HCT116 (cell line): Measurements from ENCODE around the gene ADGRD1. TPM values are rescaled to one million over a fixed set of nuclear protein-coding genes. Genes with fewer than 3 reads are reported as not detected.

Experiments used
- ATAC-seq: fragments of 200-7000 bp; cut with Tn5 transposase; 2 replicates; pipeline ENCODE4 v1.9.1; 2020; ENCODE audit warnings: mild to moderate bottlenecking, moderate library complexity
- BruUV-seq: library from RNA; stranded (reverse); fragments of 400-500 nt; replicated peaks from 2 replicates; lab custom pipeline; 2021; lab: Mats Ljungman, UMichigan
- CTCF ChIA-PET: fragments of 300-600 bp; sonication (Branson Sonifier 250); formaldehyde crosslinking; loops from one replicate; lab custom pipeline; 2021; ENCODE audit warnings: antibody characterized with exemption; lab: Charles Lee
- POLR2A ChIA-PET: fragments of 300-600, 350-600 bp; sonication (Branson Sonifier 250); formaldehyde crosslinking; loops from one replicate; lab custom pipeline; 2021; ENCODE audit warnings: antibody characterized with exemption; lab: Charles Lee
- RAD21 ChIA-PET, 2 experiments: fragments of 300-600 bp; sonication (Branson Sonifier 250); formaldehyde crosslinking; loops; one replicate each; lab custom pipeline; 2023; ENCODE audit warnings: low total read pairs in 2 of 2; ENCODE audit not compliant: uncharacterized antibody in 2 of 2, unreplicated experiment in 2 of 2, low non-redundant PET in 1 of 2; lab: Charles Lee
- DNase-seq: peaks from one replicate; pipeline ENCODE4 v3.0.0-alpha.2; 2010; ENCODE audit warnings: low read depth, low spot score
- H2AFZ ChIP-seq: fragments of 200-600 bp; shearing (Covaris generic), sonication (generic); 2 replicates; pipeline ENCODE4 v1.6.1; 2017; ENCODE audit warnings: low read depth, mixed run types, mixed read lengths, antibody characterized with exemption, low read length; ENCODE audit not compliant: poor library complexity, severe bottlenecking
- H3K27ac ChIP-seq: 2 replicates; pipeline ENCODE4 v1.5.1; 2012; ENCODE audit warnings: low read depth, low read length
- H3K27me3 ChIP-seq: fragments of 200-600 bp; sonication (generic); 2 replicates; pipeline ENCODE4 v1.6.1; 2016; ENCODE audit warnings: mixed run types, low read length, mixed read lengths; ENCODE audit not compliant: insufficient read depth
- H3K36me3 ChIP-seq, 2 experiments: fragments of 200-500 bp in 1 of 2; fragments of 200-600 bp in 1 of 2; sonication (Bioruptor generic) in 1 of 2; sonication (generic) in 1 of 2; 2 replicates each; pipeline versions ENCODE4 v1.5.1 to v1.6.1; 2014 to 2016; ENCODE audit warnings: low read length in 2 of 2, inconsistent platforms in 1 of 2, mixed read lengths in 1 of 2, mixed run types in 1 of 2; ENCODE audit not compliant: insufficient read depth in 2 of 2, control insufficient read depth in 1 of 2
- H3K4me1 ChIP-seq, 2 experiments: fragments of 200-600 bp in 1 of 2; sonication (generic) in 1 of 2; 2 replicates each; pipeline versions ENCODE4 v1.5.1 to v1.6.1; 2012 to 2017; ENCODE audit warnings: low read length in 2 of 2, inconsistent platforms in 1 of 2, mild to moderate bottlenecking in 1 of 2, mixed read lengths in 1 of 2, mixed run types in 1 of 2, moderate library complexity in 1 of 2; ENCODE audit not compliant: insufficient read depth in 2 of 2, control insufficient read depth in 1 of 2
- H3K4me2 ChIP-seq: fragments of 200-600 bp; sonication (generic); 2 replicates; pipeline ENCODE4 v1.6.1; 2017; ENCODE audit warnings: mixed run types, low read length, mixed read lengths
- H3K4me3 ChIP-seq, 2 experiments: fragments of 200-600 bp in 1 of 2; sonication (generic) in 1 of 2; replicated peaks in 1 of 2; 2 replicates each; pipeline ENCODE4 v1.5.1; 2011 to 2016; ENCODE audit warnings: low read length in 2 of 2, control low read depth in 1 of 2, low read depth in 1 of 2, mild to moderate bottlenecking in 1 of 2, mixed read lengths in 1 of 2, mixed run types in 1 of 2
- H3K79me2 ChIP-seq: fragments of 200-600 bp; sonication (generic); 2 replicates; pipeline ENCODE4 v1.6.1; 2017; ENCODE audit warnings: mild to moderate bottlenecking, mixed run types, low read length, moderate library complexity, mixed read lengths; ENCODE audit not compliant: insufficient read depth
- H3K9ac ChIP-seq: fragments of 200-600 bp; sonication (generic); 2 replicates; pipeline ENCODE4 v1.6.1; 2016; ENCODE audit warnings: low read length, mixed read lengths
- H3K9me2 ChIP-seq: fragments of 200-600 bp; sonication (generic), shearing (Covaris generic); 2 replicates; pipeline ENCODE4 v1.6.1; 2017; ENCODE audit warnings: mixed run types, mild to moderate bottlenecking, moderate library complexity; ENCODE audit not compliant: insufficient read depth
- H3K9me3 ChIP-seq, 2 experiments: fragments of 200-500 bp in 1 of 2; fragments of 200-600 bp in 1 of 2; sonication (Bioruptor generic) in 1 of 2; sonication (generic) in 1 of 2; 2 replicates each; pipeline ENCODE4 v1.6.1; 2014 to 2017; ENCODE audit warnings: low read length in 2 of 2, mixed read lengths in 2 of 2, inconsistent platforms in 1 of 2, low read depth in 1 of 2, mild to moderate bottlenecking in 1 of 2, mixed run types in 1 of 2, moderate library complexity in 1 of 2; ENCODE audit not compliant: control insufficient read depth in 1 of 2, insufficient read depth in 1 of 2
- H4K20me1 ChIP-seq: fragments of 200-600 bp; sonication (generic), shearing (Covaris generic); 2 replicates; pipeline ENCODE4 v1.6.1; 2017; ENCODE audit warnings: mixed run types, mild to moderate bottlenecking, moderate library complexity; ENCODE audit not compliant: insufficient read depth
- CBX3 ChIP-seq: IDR thresholded peaks from 2 replicates; pipeline ENCODE4 v1.6.1; 2012; ENCODE audit warnings: low read depth
- CEBPB ChIP-seq: IDR thresholded peaks from 2 replicates; pipeline ENCODE4 v1.6.1; 2012; ENCODE audit warnings: low read depth
- ELF1 ChIP-seq: IDR thresholded peaks from 2 replicates; pipeline ENCODE4 v1.6.1; 2012; ENCODE audit warnings: low read depth, borderline replicate concordance
- EZH2 ChIP-seq: fragments of 200-600 bp; sonication (generic); IDR thresholded peaks from 2 replicates; pipeline ENCODE4 v1.6.1; 2017; ENCODE audit warnings: antibody characterized with exemption, mixed run types
- FOSL1 ChIP-seq: IDR thresholded peaks from 2 replicates; pipeline ENCODE4 v1.6.1; 2012; ENCODE audit warnings: low read depth
- JUND ChIP-seq: IDR thresholded peaks from 2 replicates; pipeline ENCODE4 v1.6.1; 2012
- POLR2A ChIP-seq: IDR thresholded peaks from 2 replicates; pipeline ENCODE4 v1.7.0; 2011; ENCODE audit warnings: borderline replicate concordance; ENCODE audit not compliant: insufficient read depth, insufficient read length; ENCODE audit errors: extremely low read depth
- POLR2AphosphoS5 ChIP-seq: IDR thresholded peaks from 2 replicates; pipeline ENCODE4 v1.6.1; 2011; ENCODE audit warnings: mild to moderate bottlenecking, low read depth, low read length, moderate library complexity
- RAD21 ChIP-seq: IDR thresholded peaks from 2 replicates; pipeline ENCODE4 v1.6.1; 2012; ENCODE audit warnings: low read depth, mild to moderate bottlenecking
- REST ChIP-seq: IDR thresholded peaks from 2 replicates; pipeline ENCODE4 v1.6.1; 2012; ENCODE audit warnings: low read depth
- SIN3A ChIP-seq: IDR thresholded peaks from 2 replicates; pipeline ENCODE4 v1.6.1; 2012; ENCODE audit warnings: low read depth
- SP1 ChIP-seq: IDR thresholded peaks from 2 replicates; pipeline ENCODE4 v1.6.1; 2012; ENCODE audit warnings: low read depth
- TCF7L2 ChIP-seq: IDR thresholded peaks from 2 replicates; pipeline ENCODE4 v1.7.0; 2011; ENCODE audit warnings: borderline replicate concordance, inconsistent platforms; ENCODE audit not compliant: insufficient read depth, insufficient read length; ENCODE audit errors: extremely low read depth
- YY1 ChIP-seq: IDR thresholded peaks from 2 replicates; pipeline ENCODE4 v1.6.1; 2011; ENCODE audit warnings: low read length, low read depth, moderate library complexity, mild to moderate bottlenecking; ENCODE audit not compliant: insufficient replicate concordance; ENCODE audit errors: extremely low read depth
- ZBTB33 ChIP-seq: IDR thresholded peaks from 2 replicates; pipeline ENCODE4 v1.6.1; 2011; ENCODE audit warnings: mild to moderate bottlenecking, low read length, moderate library complexity; ENCODE audit not compliant: insufficient replicate concordance; ENCODE audit errors: extremely low read depth
- ZFX ChIP-seq: fragments of 450-650 bp; IDR thresholded peaks from 2 replicates; pipeline ENCODE4 v1.6.1; 2017
- ZNF274 ChIP-seq: fragments of 200-500 bp; sonication (Bioruptor generic); IDR thresholded peaks from 2 replicates; pipeline ENCODE4 v1.6.1; 2014; ENCODE audit warnings: mild to moderate bottlenecking, low read depth, low read length, inconsistent platforms
- intact Hi-C: fragments of 100-400 bp; cut with micrococcal nuclease; formaldehyde crosslinking; loops from 2 replicates; pipeline ENCODE4 v1.10.0; 2022
- total RNA-seq: library from RNA; stranded (reverse); gene quantifications from one replicate; pipeline ENCODE4 v1.2.1, GENCODE V29; 2021; ENCODE audit not compliant: unreplicated experiment
- TF ChIP-seq, protein P1 (sequence below), 3 experiments: fragments of 200-600 bp in 1 of 3; sonication (generic) in 1 of 3; IDR thresholded peaks in 2 of 3; conservative IDR thresholded peaks in 1 of 3; 2 replicates each; pipeline ENCODE4 v1.5.1; 2012 to 2017; ENCODE audit warnings: low read depth in 2 of 3, low read length in 2 of 3, antibody characterized with exemption in 1 of 3, borderline replicate concordance in 1 of 3, control low read depth in 1 of 3, mild to moderate bottlenecking in 1 of 3, mixed read lengths in 1 of 3, mixed run types in 1 of 3, moderate library complexity in 1 of 3; ENCODE audit not compliant: insufficient read depth in 1 of 3
- TF ChIP-seq, protein P2 (sequence below): IDR thresholded peaks from 2 replicates; pipeline ENCODE4 v1.6.1; 2012
- TF ChIP-seq, protein P3 (sequence below): IDR thresholded peaks from 2 replicates; pipeline ENCODE4 v1.6.1; 2012

The ADGRD1 gene
- total RNA-seq, 1 experiment from 2014 or later: 0.44 TPM

- intact Hi-C loops: no loop called here
- Histone ChIP-seq H3K27me3 (no peaks in the 10 kb centered on the region), H3K27ac (no peak overlapping the region), H3K4me3 (no peak overlapping the region), H4K20me1 (no peaks in the 10 kb centered on the region), H3K9me3 (no peaks in the 10 kb centered on the region), H3K4me1 (peaks cover 0 to 5% of the 10 kb centered on the region in 2 experiments; a peak in 2 of 4 replicates), H2AFZ (no peak overlapping the region), H3K79me2 (no peaks in the 10 kb centered on the region), H3K9me2 (no peaks in the 10 kb centered on the region), H3K9ac (no peak overlapping the region), H3K36me3 (no peaks in the 10 kb centered on the region), H3K4me2 (no peak overlapping the region)
- no peak for TF ChIP-seq TCF7L2
- TF ChIP-seq, protein P1, sequence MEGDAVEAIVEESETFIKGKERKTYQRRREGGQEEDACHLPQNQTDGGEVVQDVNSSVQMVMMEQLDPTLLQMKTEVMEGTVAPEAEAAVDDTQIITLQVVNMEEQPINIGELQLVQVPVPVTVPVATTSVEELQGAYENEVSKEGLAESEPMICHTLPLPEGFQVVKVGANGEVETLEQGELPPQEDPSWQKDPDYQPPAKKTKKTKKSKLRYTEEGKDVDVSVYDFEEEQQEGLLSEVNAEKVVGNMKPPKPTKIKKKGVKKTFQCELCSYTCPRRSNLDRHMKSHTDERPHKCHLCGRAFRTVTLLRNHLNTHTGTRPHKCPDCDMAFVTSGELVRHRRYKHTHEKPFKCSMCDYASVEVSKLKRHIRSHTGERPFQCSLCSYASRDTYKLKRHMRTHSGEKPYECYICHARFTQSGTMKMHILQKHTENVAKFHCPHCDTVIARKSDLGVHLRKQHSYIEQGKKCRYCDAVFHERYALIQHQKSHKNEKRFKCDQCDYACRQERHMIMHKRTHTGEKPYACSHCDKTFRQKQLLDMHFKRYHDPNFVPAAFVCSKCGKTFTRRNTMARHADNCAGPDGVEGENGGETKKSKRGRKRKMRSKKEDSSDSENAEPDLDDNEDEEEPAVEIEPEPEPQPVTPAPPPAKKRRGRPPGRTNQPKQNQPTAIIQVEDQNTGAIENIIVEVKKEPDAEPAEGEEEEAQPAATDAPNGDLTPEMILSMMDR (IDR thresholded peaks at IDR 0.05 in 2 of 3, conservative IDR thresholded peaks at IDR 0.05 in 1 of 3; ENCODE audit: borderline replicate concordance in 1 of 3, insufficient read depth in 1 of 3, low read depth in 2 of 3, low read length in 2 of 3): no peak
- no peak for TF ChIP-seq SP1
- no peak for TF ChIP-seq ZNF274
- TF ChIP-seq ZBTB33: no peak
- no peak for TF ChIP-seq POLR2AphosphoS5
- no peak for TF ChIP-seq CEBPB
- TF ChIP-seq ZFX: no peak
- TF ChIP-seq ELF1: no peak
- TF ChIP-seq EZH2: no peak
- TF ChIP-seq POLR2A: no peak
- no peak for TF ChIP-seq CBX3
- TF ChIP-seq, protein P2, sequence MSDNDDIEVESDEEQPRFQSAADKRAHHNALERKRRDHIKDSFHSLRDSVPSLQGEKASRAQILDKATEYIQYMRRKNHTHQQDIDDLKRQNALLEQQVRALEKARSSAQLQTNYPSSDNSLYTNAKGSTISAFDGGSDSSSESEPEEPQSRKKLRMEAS: no peak
- TF ChIP-seq SIN3A: no peak
- TF ChIP-seq YY1: no peak
- no peak for TF ChIP-seq JUND
- TF ChIP-seq RAD21: no peak
- TF ChIP-seq REST: no peak
- TF ChIP-seq FOSL1: no peak
- TF ChIP-seq, protein P3, sequence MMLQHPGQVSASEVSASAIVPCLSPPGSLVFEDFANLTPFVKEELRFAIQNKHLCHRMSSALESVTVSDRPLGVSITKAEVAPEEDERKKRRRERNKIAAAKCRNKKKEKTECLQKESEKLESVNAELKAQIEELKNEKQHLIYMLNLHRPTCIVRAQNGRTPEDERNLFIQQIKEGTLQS: no peak
- DNase-seq: no peak
- no peak for ATAC-seq
- RAD21 ChIA-PET: no interaction called here
- POLR2A ChIA-PET: no interaction called here
- no TSS peak for BruUV-seq
- CTCF ChIA-PET: interaction anchor here (0.7 kb wide), 1 partner anchor 10 kb away, joined by 4 read pairs; no protein-coding TSS in a partner anchor
Observed at GRCh38 chr12:131124487-131125280, 171.0 kb downstream of the ADGRD1 start.
